ENCODE measurements around the gene HOXA3. TPM values are rescaled to one million over a fixed set of nuclear protein-coding genes. Genes with fewer than 3 reads are reported as not detected.

HOXA3 gene
- total and polyA plus RNA-seq, 2 of the 13 experiments (the other 11 are each of a cell fraction or from before 2014, with no cell fraction given) = 2.9 to 4.6 TPM

GRCh38 chr7:27166531-27167505 is 14.4 kb upstream of the HOXA3 start:
- Histone ChIP-seq H3K9ac (ENCODE audit: insufficient read depth, low read depth, low read length) (no peak overlapping the region), H4K20me1 (ENCODE audit: insufficient read depth, low read length) (no peaks in the 10 kb centered on the region), H2AFZ (ENCODE audit: low read length) (no peak overlapping the region), H3K36me3 (replicated peaks in 1 of 2; ENCODE audit: control insufficient read depth in 1 of 2, insufficient read depth in 2 of 2, low read length in 2 of 2) (no peaks in the 10 kb centered on the region), H3K4me2 (ENCODE audit: low read depth, low read length) (no peak overlapping the region), H3K27ac (ENCODE audit: extremely low read length, insufficient read depth, low read length) (no peak overlapping the region), H3K4me1 (ENCODE audit: insufficient read depth, low read length) (peaks cover 13% of the 10 kb centered on the region), H3K27me3 (ENCODE audit: control insufficient read depth in 1 of 2, insufficient read depth in 2 of 2, low read length in 2 of 2) (peaks cover 2 to 56% of the 10 kb centered on the region in 2 experiments), H3K9me3 (ENCODE audit: low read length) (no peaks in the 10 kb centered on the region), H3K4me3 (replicated peaks in 1 of 3; ENCODE audit: insufficient read depth in 1 of 3, low read depth in 2 of 3, low read length in 3 of 3) (no peak overlapping the region), H3K79me2 (ENCODE audit: insufficient read depth, low read length) (no peaks in the 10 kb centered on the region)
- DNase-seq (ENCODE audit: low spot score) (no peak), FAIRE-seq (no peak), ATAC-seq (no peak)
- intact Hi-C loops (cut with micrococcal nuclease; ENCODE audit: unreplicated experiment) (no loop called here), in situ Hi-C loops (cut with HindIII; ENCODE audit: extremely low pct_ligation_motif_present, low pct_unique_long_range_greater_than_20kb) (loop anchor here (25.0 kb wide), 1 partner anchor 1080 kb away; no protein-coding TSS in a partner anchor)
- 69% methylated on average over 40 of the region's 50 CpGs for WGBS (ENCODE audit: low lambda C conversion rate)
- ChIA-PET POLR2A (no interaction called here), CTCF (ENCODE audit: low intra/inter-chr PET ratio, low total read pairs) (no interaction called here)
- no TSS peak for BruUV-seq (replicated peaks)
- TF ChIP-seq TGIF2 (CRISPR knock-in tag; IDR thresholded peaks at IDR 0.05) (no peak), ZNF552 (CRISPR knock-in tag; IDR thresholded peaks at IDR 0.05; ENCODE audit: borderline replicate concordance) (no peak), GATAD2A (CRISPR knock-in tag; IDR thresholded peaks at IDR 0.05) (no peak), SRSF4 (IDR thresholded peaks at IDR 0.05; ENCODE audit: low read depth, low read length, poor library complexity, severe bottlenecking) (no peak), NR2F1 (CRISPR knock-in tag; IDR thresholded peaks at IDR 0.05) (no peak), NRL (CRISPR knock-in tag; IDR thresholded peaks at IDR 0.05; ENCODE audit: borderline replicate concordance) (no peak), SIX1 (CRISPR knock-in tag; IDR thresholded peaks at IDR 0.05; ENCODE audit: borderline replicate concordance) (no peak), PHF8 (CRISPR knock-in tag; IDR thresholded peaks at IDR 0.05) (no peak), TCF7 (IDR thresholded peaks at IDR 0.05; ENCODE audit: low read depth) (no peak), ZNF431 (CRISPR knock-in tag; IDR thresholded peaks at IDR 0.05; ENCODE audit: borderline replicate concordance, low read depth) (no peak), SUZ12 (IDR thresholded peaks at IDR 0.05; ENCODE audit: low read depth, low read length) (no peak), PAWR (CRISPR knock-in tag; IDR thresholded peaks at IDR 0.05; ENCODE audit: borderline replicate concordance) (no peak), PRDM15 (CRISPR knock-in tag; IDR thresholded peaks at IDR 0.05) (no peak), SALL1 (CRISPR knock-in tag; IDR thresholded peaks at IDR 0.05) (no peak), ZNF747 (CRISPR knock-in tag; IDR thresholded peaks at IDR 0.05; ENCODE audit: borderline replicate concordance) (no peak), RFX5 (IDR thresholded peaks at IDR 0.05; ENCODE audit: low read depth, low read length) (no peak)
- TF ChIP-seq, protein P1, sequence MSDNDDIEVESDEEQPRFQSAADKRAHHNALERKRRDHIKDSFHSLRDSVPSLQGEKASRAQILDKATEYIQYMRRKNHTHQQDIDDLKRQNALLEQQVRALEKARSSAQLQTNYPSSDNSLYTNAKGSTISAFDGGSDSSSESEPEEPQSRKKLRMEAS (IDR thresholded peaks at IDR 0.05) = no peak
- TF ChIP-seq, protein P2, sequence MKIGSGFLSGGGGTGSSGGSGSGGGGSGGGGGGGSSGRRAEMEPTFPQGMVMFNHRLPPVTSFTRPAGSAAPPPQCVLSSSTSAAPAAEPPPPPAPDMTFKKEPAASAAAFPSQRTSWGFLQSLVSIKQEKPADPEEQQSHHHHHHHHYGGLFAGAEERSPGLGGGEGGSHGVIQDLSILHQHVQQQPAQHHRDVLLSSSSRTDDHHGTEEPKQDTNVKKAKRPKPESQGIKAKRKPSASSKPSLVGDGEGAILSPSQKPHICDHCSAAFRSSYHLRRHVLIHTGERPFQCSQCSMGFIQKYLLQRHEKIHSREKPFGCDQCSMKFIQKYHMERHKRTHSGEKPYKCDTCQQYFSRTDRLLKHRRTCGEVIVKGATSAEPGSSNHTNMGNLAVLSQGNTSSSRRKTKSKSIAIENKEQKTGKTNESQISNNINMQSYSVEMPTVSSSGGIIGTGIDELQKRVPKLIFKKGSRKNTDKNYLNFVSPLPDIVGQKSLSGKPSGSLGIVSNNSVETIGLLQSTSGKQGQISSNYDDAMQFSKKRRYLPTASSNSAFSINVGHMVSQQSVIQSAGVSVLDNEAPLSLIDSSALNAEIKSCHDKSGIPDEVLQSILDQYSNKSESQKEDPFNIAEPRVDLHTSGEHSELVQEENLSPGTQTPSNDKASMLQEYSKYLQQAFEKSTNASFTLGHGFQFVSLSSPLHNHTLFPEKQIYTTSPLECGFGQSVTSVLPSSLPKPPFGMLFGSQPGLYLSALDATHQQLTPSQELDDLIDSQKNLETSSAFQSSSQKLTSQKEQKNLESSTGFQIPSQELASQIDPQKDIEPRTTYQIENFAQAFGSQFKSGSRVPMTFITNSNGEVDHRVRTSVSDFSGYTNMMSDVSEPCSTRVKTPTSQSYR (CRISPR knock-in tag; IDR thresholded peaks at IDR 0.05; ENCODE audit: borderline replicate concordance) = no peak

All from HepG2 (cell line).